ENCODE results near the gene FYN. TPM values are rescaled to one million over a fixed set of nuclear protein-coding genes. Genes with fewer than 3 reads are reported as not detected.

Gene FYN
- total RNA-seq, 2 donors from 2014 or later, result 11.3 to 21.5 TPM

GRCh38 chr6:111858347-111858746 lies 14.9 kb downstream of the FYN start:
- H3K27ac ChIP-seq, result no peak overlapping the region
- intact Hi-C loops (cut with DNase I), result no loop called here

GRCh38 chr6:111857674-111858337 lies 15.4 kb downstream of the FYN start:
- Histone ChIP-seq H3K27me3 (no peaks in the 10 kb centered on the region), H3K4me1 (no peaks in the 10 kb centered on the region), H3K9ac (ENCODE audit: low read depth in 2 of 2, low read length in 2 of 2) (no peak overlapping the region), H3K27ac (no peak overlapping the region), H3K9me3 (no peaks in the 10 kb centered on the region), H3K4me3 (no peak overlapping the region), H3K36me3 (no peaks in the 10 kb centered on the region)
- intact Hi-C loops (cut with DNase I), result no loop called here
- TF ChIP-seq CTCF (IDR thresholded peaks at IDR 0.05), result no peak
- no peak for DNase-seq

More at GRCh38 chr6:111858347-111858746, 14.9 kb downstream of the FYN start:
- no peak for DNase-seq
- Histone ChIP-seq H3K9me3 (no peaks in the 10 kb centered on the region), H3K4me3 (no peak overlapping the region), H3K36me3 (no peaks in the 10 kb centered on the region), H3K27me3 (no peaks in the 10 kb centered on the region), H3K9ac (ENCODE audit: low read depth in 2 of 2, low read length in 2 of 2) (no peak overlapping the region), H3K4me1 (no peaks in the 10 kb centered on the region)
- no peak for TF ChIP-seq CTCF (IDR thresholded peaks at IDR 0.05)

- Histone ChIP-seq H3K4me3 (no peak overlapping the region), H3K4me1 (no peaks in the 10 kb centered on the region), H3K9ac (ENCODE audit: low read depth in 2 of 2, low read length in 2 of 2) (no peak overlapping the region), H3K9me3 (no peaks in the 10 kb centered on the region), H3K36me3 (no peaks in the 10 kb centered on the region), H3K27me3 (no peaks in the 10 kb centered on the region), H3K27ac (no peak overlapping the region)
- intact Hi-C loops (cut with DNase I), result no loop called here
- no peak for DNase-seq
- no peak for TF ChIP-seq CTCF (IDR thresholded peaks at IDR 0.05)
Measured at GRCh38 chr6:111855753-111856152, 17.5 kb downstream of the FYN start.

GRCh38 chr6:111854683-111855082 lies 18.6 kb downstream of the FYN start:
- H3K9me3 ChIP-seq, result no peaks in the 10 kb centered on the region
- TF ChIP-seq CTCF (IDR thresholded peaks at IDR 0.05), result no peak
- no peak overlapping the region for H3K27ac ChIP-seq
- H3K4me1 ChIP-seq, result no peaks in the 10 kb centered on the region
- no peaks in the 10 kb centered on the region for H3K27me3 ChIP-seq
- no peak overlapping the region for H3K4me3 ChIP-seq
- no peak overlapping the region for H3K9ac ChIP-seq (ENCODE audit: low read depth in 2 of 2, low read length in 2 of 2)
- no peak for DNase-seq
- intact Hi-C loops (cut with DNase I), result no loop called here
- H3K36me3 ChIP-seq, result no peaks in the 10 kb centered on the region

- DNase-seq, result no peak
- intact Hi-C loops (cut with DNase I), result no loop called here
Measured at GRCh38 chr6:111852725-111853124, 20.5 kb downstream of the FYN start.

More at GRCh38 chr6:111852725-111853124, 20.5 kb downstream of the FYN start:
- Histone ChIP-seq H3K9me3 (no peaks in the 10 kb centered on the region), H3K9ac (ENCODE audit: low read depth in 2 of 2, low read length in 2 of 2) (no peak overlapping the region), H3K27me3 (no peaks in the 10 kb centered on the region), H3K4me3 (no peak overlapping the region), H3K4me1 (no peaks in the 10 kb centered on the region), H3K27ac (no peak overlapping the region), H3K36me3 (no peaks in the 10 kb centered on the region)
- no peak for TF ChIP-seq CTCF (IDR thresholded peaks at IDR 0.05)
